ENCODE data around the gene TXNRD3.
"Not testable (repeated sequence)": the region's sequence is repeated elsewhere in the genome, so short reads cannot be mapped to it uniquely, and the experiment has no call there.

The TXNRD3 gene

GRCh38 chr3:126649556-126650092 lies 5.3 kb downstream of the TXNRD3 start:
- no peak for DNase-seq (ENCODE audit: low read depth in 2 of 3, low spot score in 1 of 3)

- no peak for DNase-seq (ENCODE audit: low read depth in 2 of 3, low spot score in 1 of 3)
Measured at GRCh38 chr3:126646674-126647073, 8.2 kb downstream of the TXNRD3 start.

GRCh38 chr3:126644615-126645014 lies 10.3 kb downstream of the TXNRD3 start:
- DNase-seq (ENCODE audit: low read depth in 2 of 3, low spot score in 1 of 3) = no peak

GRCh38 chr3:126638790-126639189 lies 16.1 kb downstream of the TXNRD3 start:
- no peak for DNase-seq (ENCODE audit: low read depth in 2 of 3, low spot score in 1 of 3)

- DNase-seq (ENCODE audit: low read depth in 2 of 3, low spot score in 1 of 3) = no peak
Measured at GRCh38 chr3:126636436-126636835, 18.5 kb downstream of the TXNRD3 start.

- no peak for DNase-seq (ENCODE audit: low read depth in 2 of 3, low spot score in 1 of 3)
Measured at GRCh38 chr3:126634803-126635202, 20.1 kb downstream of the TXNRD3 start.

- DNase-seq (ENCODE audit: low read depth in 2 of 3, low spot score in 1 of 3) = no peak
Measured at GRCh38 chr3:126630020-126630419, 24.9 kb downstream of the TXNRD3 start.

- DNase-seq (ENCODE audit: low read depth in 2 of 3, low spot score in 1 of 3) = not testable (repeated sequence)
Measured at GRCh38 chr3:126625735-126626134, 29.2 kb downstream of the TXNRD3 start.

- DNase-seq (ENCODE audit: low read depth in 2 of 3, low spot score in 1 of 3) = no peak
Measured at GRCh38 chr3:126622694-126623093, 32.2 kb downstream of the TXNRD3 start.

- no peak for DNase-seq (ENCODE audit: low read depth in 2 of 3, low spot score in 1 of 3)
Measured at GRCh38 chr3:126621627-126622345, 33.1 kb downstream of the TXNRD3 start.

- DNase-seq (ENCODE audit: low read depth in 2 of 3, low spot score in 1 of 3) = no peak
Measured at GRCh38 chr3:126621171-126621570, 33.8 kb downstream of the TXNRD3 start.

- DNase-seq (ENCODE audit: low read depth in 2 of 3, low spot score in 1 of 3) = no peak
Measured at GRCh38 chr3:126620738-126621137, 34.2 kb downstream of the TXNRD3 start.

GRCh38 chr3:126618760-126619159 lies 36.2 kb downstream of the TXNRD3 start:
- DNase-seq (ENCODE audit: low read depth in 2 of 3, low spot score in 1 of 3) = no peak

GRCh38 chr3:126618021-126618420 lies 36.9 kb downstream of the TXNRD3 start:
- DNase-seq (ENCODE audit: low read depth in 2 of 3, low spot score in 1 of 3) = no peak

GRCh38 chr3:126617571-126617970 lies 37.4 kb downstream of the TXNRD3 start:
- no peak for DNase-seq (ENCODE audit: low read depth in 2 of 3, low spot score in 1 of 3)

GRCh38 chr3:126616931-126617330 lies 38.0 kb downstream of the TXNRD3 start:
- DNase-seq (ENCODE audit: low read depth in 2 of 3, low spot score in 1 of 3) = no peak

- DNase-seq (ENCODE audit: low read depth in 2 of 3, low spot score in 1 of 3) = no peak
Measured at GRCh38 chr3:126613479-126614188, 41.3 kb downstream of the TXNRD3 start.

- no peak for DNase-seq (ENCODE audit: low read depth in 2 of 3, low spot score in 1 of 3)
Measured at GRCh38 chr3:126612479-126613205, 42.3 kb downstream of the TXNRD3 start.

- DNase-seq (ENCODE audit: low read depth in 2 of 3, low spot score in 1 of 3) = no peak
Measured at GRCh38 chr3:126609909-126610308, 45.0 kb downstream of the TXNRD3 start.

GRCh38 chr3:126607214-126607908 lies 47.6 kb downstream of the TXNRD3 start:
- DNase-seq (ENCODE audit: low read depth in 2 of 3, low spot score in 1 of 3) = no peak

GRCh38 chr3:126606001-126606400 lies 48.9 kb downstream of the TXNRD3 start:
- no peak for DNase-seq (ENCODE audit: low read depth in 2 of 3, low spot score in 1 of 3)

All from stimulated activated CD4-positive, alpha-beta T cell treated with anti-CD3 and anti-CD28 coated beads, Interleukin-12 subunit alpha, Interleukin-12 subunit beta, amount 100 ng/mL, for 48 hours (primary cell).